T-helper 9 cell (primary cell): ENCODE measurements around the gene UQCC3.
"Not testable (repeated sequence)": the region's sequence is repeated elsewhere in the genome, so short reads cannot be mapped to it uniquely, and the experiment has no call there.

Experiments used
- DNase-seq: peaks from one replicate; pipeline ENCODE4 v3.0.0-alpha.2; 2020

UQCC3 gene

GRCh38 chr11:62665599-62666258 is 5.7 kb upstream of the UQCC3 start:
- peak; percentile 52 for DNase-seq

- no peak for DNase-seq
Measured at GRCh38 chr11:62666259-62666926, 5.1 kb upstream of the UQCC3 start.

GRCh38 chr11:62667460-62667859 is 4.0 kb upstream of the UQCC3 start:
- DNase-seq, result no peak

GRCh38 chr11:62669420-62670161 is 1.9 kb upstream of the UQCC3 start:
- no peak for DNase-seq

GRCh38 chr11:62671236-62671607 is 251 bp upstream of the UQCC3 start:
- DNase-seq, result no peak

GRCh38 chr11:62673196-62673525 is 1.7 kb downstream of the UQCC3 start:
- no peak for DNase-seq

GRCh38 chr11:62675415-62675814 is 3.9 kb downstream of the UQCC3 start:
- DNase-seq, result not testable (repeated sequence)

GRCh38 chr11:62676698-62677097 is 5.2 kb downstream of the UQCC3 start:
- DNase-seq, result no peak

GRCh38 chr11:62677156-62677555 is 5.7 kb downstream of the UQCC3 start:
- DNase-seq, result no peak

- DNase-seq, result no peak
Measured at GRCh38 chr11:62677714-62678113, 6.2 kb downstream of the UQCC3 start.

- DNase-seq, result no peak
Measured at GRCh38 chr11:62678433-62678769, 6.9 kb downstream of the UQCC3 start.

- peak; percentile 75 for DNase-seq
Measured at GRCh38 chr11:62678770-62679696, 7.6 kb downstream of the UQCC3 start, which contains the start of gene UBXN1. TSS of gene UBXN1 (minus strand) at chr11:62679073. CDS start at chr11:62678923, 150 bp downstream.

- no peak for DNase-seq
Measured at GRCh38 chr11:62680825-62681240, 9.4 kb downstream of the UQCC3 start.

- DNase-seq, result no peak
Measured at GRCh38 chr11:62682518-62682917, 11.0 kb downstream of the UQCC3 start.

GRCh38 chr11:62687508-62688396 is 16.3 kb downstream of the UQCC3 start:
- DNase-seq, result no peak

- no peak for DNase-seq
Measured at GRCh38 chr11:62688491-62688890, 17.0 kb downstream of the UQCC3 start.

- no peak for DNase-seq
Measured at GRCh38 chr11:62689421-62690183, 18.1 kb downstream of the UQCC3 start, which contains the start of gene LRRN4CL. TSS of gene LRRN4CL (minus strand) at chr11:62689530. CDS start at chr11:62688508, 1,022 bp downstream.

- not testable (repeated sequence) for DNase-seq
Measured at GRCh38 chr11:62693624-62694023, 22.2 kb downstream of the UQCC3 start.

- peak; percentile 73 for DNase-seq
Measured at GRCh38 chr11:62694455-62695167, 23.1 kb downstream of the UQCC3 start.

GRCh38 chr11:62702246-62702645 is 30.8 kb downstream of the UQCC3 start:
- DNase-seq, result no peak
